ENCODE measurements around the gene HOXA13.

HOXA13 gene

DNA sequence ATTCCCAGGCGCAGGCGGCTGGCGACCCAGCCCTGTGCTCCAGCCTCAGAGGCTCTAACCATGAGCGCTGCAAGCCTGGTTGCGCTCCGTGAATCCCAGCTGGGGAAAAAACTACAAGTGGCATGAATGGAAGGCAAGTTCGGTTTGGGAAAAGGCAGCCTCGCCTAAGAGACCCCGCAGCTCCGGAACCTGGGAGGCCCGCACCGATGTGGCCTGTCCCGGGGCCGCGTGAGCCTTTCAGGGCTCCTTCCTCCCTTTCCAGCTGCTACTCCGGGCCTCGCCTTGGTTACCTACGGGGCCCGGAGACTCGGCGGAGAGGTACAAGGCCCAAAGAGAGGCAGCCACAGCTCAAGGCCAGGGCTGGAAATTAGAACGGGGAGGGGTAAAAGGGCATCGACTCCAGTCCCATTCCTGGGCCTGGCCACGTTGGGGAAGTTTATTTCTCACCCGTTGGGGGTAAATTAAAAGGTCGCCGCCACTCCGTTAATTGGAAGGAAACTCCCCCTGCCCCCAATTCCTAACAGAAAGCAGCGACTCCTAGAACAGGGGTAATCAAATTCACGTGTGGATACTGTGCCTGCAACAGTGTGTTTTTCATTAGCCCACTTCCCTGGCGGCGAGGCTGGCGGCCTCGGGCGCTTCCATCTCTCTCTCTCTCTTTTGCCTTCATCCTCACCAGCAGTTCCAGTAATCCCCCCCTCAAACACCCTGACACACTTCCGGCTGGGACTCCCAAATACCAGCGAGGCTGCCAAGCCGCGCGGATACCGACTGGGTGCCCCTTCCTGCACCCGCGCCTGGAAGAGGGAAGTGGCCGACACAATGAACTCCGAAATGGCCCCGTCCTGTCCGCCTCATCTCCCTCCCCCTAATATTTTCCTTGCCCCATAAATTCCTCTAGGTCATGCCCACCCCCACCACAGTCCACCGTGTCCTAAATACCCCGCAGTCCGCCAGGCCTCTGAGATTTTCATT, 33.1 kb downstream of the HOXA13 start:
- TF ChIP-seq, protein P1, sequence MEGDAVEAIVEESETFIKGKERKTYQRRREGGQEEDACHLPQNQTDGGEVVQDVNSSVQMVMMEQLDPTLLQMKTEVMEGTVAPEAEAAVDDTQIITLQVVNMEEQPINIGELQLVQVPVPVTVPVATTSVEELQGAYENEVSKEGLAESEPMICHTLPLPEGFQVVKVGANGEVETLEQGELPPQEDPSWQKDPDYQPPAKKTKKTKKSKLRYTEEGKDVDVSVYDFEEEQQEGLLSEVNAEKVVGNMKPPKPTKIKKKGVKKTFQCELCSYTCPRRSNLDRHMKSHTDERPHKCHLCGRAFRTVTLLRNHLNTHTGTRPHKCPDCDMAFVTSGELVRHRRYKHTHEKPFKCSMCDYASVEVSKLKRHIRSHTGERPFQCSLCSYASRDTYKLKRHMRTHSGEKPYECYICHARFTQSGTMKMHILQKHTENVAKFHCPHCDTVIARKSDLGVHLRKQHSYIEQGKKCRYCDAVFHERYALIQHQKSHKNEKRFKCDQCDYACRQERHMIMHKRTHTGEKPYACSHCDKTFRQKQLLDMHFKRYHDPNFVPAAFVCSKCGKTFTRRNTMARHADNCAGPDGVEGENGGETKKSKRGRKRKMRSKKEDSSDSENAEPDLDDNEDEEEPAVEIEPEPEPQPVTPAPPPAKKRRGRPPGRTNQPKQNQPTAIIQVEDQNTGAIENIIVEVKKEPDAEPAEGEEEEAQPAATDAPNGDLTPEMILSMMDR (IDR thresholded peaks at IDR 0.05), result no peak

DNA sequence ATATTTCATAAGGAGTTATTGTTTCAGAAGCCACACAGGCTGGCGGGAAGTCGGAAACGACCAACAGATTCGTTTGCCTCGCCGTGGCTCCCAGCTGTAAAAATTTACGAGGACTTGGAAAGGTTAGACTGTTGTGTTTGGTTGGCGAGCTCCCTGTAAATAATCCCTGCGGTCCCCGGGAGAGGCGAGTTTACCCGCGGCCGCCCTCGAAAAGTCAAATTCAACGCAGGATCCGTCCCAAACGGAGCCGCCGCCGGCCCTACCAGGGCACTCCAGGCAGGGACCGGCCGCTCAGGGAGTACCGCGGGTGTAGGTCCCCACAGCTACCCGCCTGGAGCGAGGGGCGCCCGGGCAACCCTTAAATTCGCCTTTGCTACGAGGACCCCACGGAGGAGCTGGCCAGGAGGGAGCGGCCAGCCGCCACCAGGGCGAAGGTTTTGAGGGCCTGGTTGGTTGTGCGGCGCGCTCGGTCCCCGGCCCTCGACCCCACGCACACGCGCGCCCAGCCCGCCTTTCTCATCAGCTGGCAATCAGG, 33.8 kb downstream of the HOXA13 start:
- TF ChIP-seq, protein P1 (IDR thresholded peaks at IDR 0.05), result no peak

DNA sequence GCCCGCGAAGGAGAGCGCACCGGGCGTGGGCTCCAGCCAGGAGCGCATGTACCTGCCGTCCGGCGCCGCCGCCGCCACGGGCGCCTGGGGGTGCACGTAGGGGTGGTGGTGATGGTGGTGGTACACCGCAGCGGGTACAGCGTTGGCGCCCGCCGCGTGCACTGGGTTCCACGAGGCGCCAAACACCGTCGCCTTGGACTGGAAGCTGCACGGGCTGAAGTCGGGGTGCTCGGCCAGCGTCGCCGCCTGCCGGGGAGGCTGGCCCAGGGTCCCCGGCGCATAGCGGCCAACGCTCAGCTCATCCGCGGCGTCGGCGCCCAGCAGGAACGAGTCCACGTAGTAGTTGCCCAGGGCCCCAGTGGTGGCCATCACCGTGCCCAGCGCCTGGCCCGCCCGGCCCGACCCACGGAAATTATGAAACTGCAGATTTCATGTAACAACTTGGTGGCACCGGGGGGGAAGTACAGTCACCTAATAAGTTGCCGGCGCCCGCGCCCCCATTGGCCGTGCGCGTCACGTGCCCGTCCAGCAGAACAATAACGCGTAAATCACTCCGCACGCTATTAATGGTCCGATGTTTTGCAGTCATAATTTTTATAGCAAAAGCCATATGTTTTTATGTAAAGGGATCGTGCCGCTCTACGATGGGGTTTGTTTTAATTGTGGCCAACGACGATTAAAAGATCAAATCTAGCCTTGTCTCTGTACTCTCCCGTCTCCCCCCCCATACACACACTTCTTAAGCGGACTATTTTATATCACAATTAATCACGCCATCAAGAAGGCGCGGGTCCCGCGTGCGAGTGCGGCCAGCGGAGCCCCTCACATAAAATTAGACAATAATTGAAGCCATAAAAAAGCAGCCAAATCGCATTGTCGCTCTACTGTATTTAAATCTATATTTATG, 34.5 kb downstream of the HOXA13 start, which contains the start of gene HOXA9:
Gene HOXA9, minus strand, starts transcription at position 449 of the 907 bp plus-strand sequence. Its CDS starts 80 bp downstream, at position 369.
- TF ChIP-seq, protein P1 (IDR thresholded peaks at IDR 0.05), result no peak

DNA sequence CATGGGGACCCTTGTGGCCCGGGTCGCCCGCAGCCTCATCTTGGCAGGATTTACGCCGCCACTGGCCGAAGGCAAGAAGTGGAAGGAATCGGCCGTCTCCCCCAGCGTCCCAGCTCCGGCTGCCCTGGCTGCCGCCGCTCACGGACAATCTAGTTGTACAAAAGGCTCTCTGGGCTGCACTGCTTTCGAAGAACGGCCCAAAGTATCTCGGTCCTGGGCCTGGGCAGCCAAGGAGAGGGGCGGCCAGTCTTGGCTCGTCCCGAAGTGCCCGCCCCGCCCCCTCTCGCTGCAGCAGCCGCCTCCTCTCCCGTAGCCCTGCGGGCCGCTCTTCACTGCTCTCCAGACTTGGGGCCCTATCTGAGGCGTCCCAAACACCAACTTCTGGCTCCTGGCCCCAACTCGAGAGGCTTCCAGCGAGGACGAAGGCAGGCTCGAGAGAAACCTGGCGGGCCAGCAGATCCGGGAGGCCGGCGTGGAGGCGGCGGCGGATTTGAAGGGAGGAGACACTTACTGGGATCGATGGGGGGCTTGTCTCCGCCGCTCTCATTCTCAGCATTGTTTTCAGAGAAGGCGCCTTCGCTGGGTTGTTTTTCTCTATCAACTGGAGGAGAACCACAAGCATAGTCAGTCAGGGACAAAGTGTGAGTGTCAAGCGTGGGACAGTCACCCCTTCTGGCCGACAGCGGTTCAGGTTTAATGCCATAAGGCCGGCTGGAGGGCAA, 35.4 kb downstream of the HOXA13 start:
- TF ChIP-seq, protein P1 (IDR thresholded peaks at IDR 0.05), result no peak

DNA sequence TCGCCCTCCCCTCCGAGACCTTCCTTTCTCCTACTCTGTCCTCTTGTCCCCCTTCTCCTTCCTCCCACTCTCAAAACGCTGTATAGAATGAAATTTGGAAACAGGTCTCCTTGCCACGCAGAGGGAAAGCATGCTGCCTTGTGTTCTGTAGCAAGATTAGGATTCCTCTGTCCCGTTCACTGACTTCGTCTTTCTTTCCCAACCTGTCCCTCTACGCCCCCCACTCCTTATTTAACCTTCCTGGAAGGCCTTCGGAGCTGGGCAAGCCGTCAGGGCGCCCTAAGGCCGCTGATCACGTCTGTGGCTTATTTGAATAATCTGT, 35.9 kb downstream of the HOXA13 start:
- TF ChIP-seq, protein P1 (IDR thresholded peaks at IDR 0.05), result no peak

DNA sequence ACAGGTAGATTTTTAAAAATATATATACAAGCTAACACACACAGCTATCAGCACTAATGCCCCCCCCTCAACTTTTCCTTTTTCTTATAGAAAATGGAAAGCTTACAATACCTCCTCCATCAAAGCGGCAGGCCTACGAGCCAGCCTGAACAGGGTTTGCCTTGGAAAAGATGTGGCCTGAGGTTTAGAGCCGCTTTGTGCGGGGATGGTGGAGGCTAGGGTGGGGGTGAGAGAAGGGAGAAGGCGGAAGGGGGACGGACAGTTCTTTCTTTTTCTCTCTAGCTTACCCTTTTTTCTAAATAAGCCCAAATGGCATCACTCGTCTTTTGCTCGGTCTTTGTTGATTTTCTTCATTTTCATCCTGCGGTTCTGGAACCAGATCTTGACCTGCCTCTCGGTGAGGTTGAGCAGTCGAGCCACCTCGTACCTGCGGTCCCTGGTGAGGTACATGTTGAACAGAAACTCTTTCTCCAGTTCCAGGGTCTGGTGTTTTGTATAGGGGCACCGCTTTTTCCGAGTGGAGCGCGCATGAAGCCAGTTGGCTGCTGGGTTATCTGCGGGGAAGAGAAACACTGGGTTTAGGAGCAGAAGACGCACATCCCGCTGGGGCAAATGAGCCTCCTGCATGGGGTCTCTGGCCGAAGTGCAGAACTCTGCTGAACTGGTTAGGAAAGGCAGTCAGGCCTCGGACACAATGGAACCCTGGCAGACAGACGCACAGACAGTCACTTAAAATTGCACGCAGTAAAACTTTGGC, 36.4 kb downstream of the HOXA13 start:
- TF ChIP-seq, protein P1 (IDR thresholded peaks at IDR 0.05), result no peak

Data from LNCAP (cell line).